ENCODE data around the gene CAPN9. TPM values are rescaled to one million over a fixed set of nuclear protein-coding genes. Genes with fewer than 3 reads are reported as not detected.

CAPN9 gene
- total and polyA plus RNA-seq, 2 experiments from 2014 or later, result 0.98 to 3.7 TPM

DNA sequence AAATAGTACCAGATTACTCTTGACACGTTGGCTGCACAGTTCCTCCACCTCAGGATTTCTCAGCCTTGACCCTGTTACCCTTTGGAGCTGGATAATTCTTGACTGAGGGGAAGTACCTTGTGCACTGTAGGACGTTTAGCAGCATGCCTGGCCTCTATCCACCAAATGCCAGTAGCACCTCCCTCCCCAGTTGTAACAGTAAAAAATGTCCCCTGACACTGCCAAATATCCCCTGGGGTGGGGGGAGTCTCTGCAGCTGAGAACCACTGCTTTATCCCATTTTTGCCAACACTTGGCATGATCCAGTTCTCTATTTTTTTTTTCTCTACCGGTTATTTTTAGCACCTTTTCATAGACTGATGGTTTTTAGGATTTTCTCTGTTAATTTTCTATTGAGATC, 87.1 kb downstream of the CAPN9 start:
- Histone ChIP-seq H3K36me3 (replicated peaks; ENCODE audit: insufficient read depth, low read depth) (no peaks in the 10 kb centered on the region), H3K4me2 (no peak overlapping the region), H3K9me2 (replicated peaks; ENCODE audit: insufficient read depth) (no peaks in the 10 kb centered on the region), H3K79me2 (no peaks in the 10 kb centered on the region), H2AFZ (no peak overlapping the region), H3K9me3 (ENCODE audit: low read depth) (no peaks in the 10 kb centered on the region), H3K4me3 (no peak overlapping the region), H3K4me1 (ENCODE audit: insufficient read depth) (no peaks in the 10 kb centered on the region), H4K20me1 (ENCODE audit: insufficient read depth, poor library complexity, severe bottlenecking) (no peaks in the 10 kb centered on the region), H3K27me3 (no peaks in the 10 kb centered on the region), H3K27ac (no peak overlapping the region)
- no peak for DNase-seq (ENCODE audit: low spot score)
- WGBS (ENCODE audit: low lambda C conversion rate, missing lambda C conversion rate), result 80% methylated on average over 3 of the region's 3 CpGs
- TF ChIP-seq CTCF (IDR thresholded peaks at IDR 0.05; ENCODE audit: poor library complexity) (no peak), EZH2 (IDR thresholded peaks at IDR 0.05; ENCODE audit: borderline replicate concordance) (no peak), EZH2phosphoT487 (IDR thresholded peaks at IDR 0.05; ENCODE audit: low read depth, severe bottlenecking, unreplicated experiment) (no peak)

- no peak overlapping the region for H3K4me2 ChIP-seq
- no peak overlapping the region for H2AFZ ChIP-seq
- H3K27me3 ChIP-seq, result no peaks in the 10 kb centered on the region
- no peak overlapping the region for H3K4me3 ChIP-seq
- H3K27ac ChIP-seq, result no peak overlapping the region
- no peaks in the 10 kb centered on the region for H3K4me1 ChIP-seq (ENCODE audit: insufficient read depth)
- H3K79me2 ChIP-seq, result no peaks in the 10 kb centered on the region
- no peaks in the 10 kb centered on the region for H3K36me3 ChIP-seq (replicated peaks; ENCODE audit: insufficient read depth, low read depth)
- no peak for TF ChIP-seq EZH2phosphoT487 (IDR thresholded peaks at IDR 0.05; ENCODE audit: low read depth, severe bottlenecking, unreplicated experiment)
- no peak for TF ChIP-seq EZH2 (IDR thresholded peaks at IDR 0.05; ENCODE audit: borderline replicate concordance)
- TF ChIP-seq CTCF (IDR thresholded peaks at IDR 0.05; ENCODE audit: poor library complexity), result no peak
- H3K9me2 ChIP-seq (replicated peaks; ENCODE audit: insufficient read depth), result no peaks in the 10 kb centered on the region
- 94% methylated on average over 5 of the region's 5 CpGs for WGBS (ENCODE audit: low lambda C conversion rate, missing lambda C conversion rate)
- no peak for DNase-seq (ENCODE audit: low spot score)
- no peaks in the 10 kb centered on the region for H3K9me3 ChIP-seq (ENCODE audit: low read depth)
- no peaks in the 10 kb centered on the region for H4K20me1 ChIP-seq (ENCODE audit: insufficient read depth, poor library complexity, severe bottlenecking)
Measured at GRCh38 chr1:230836347-230836746, 89.2 kb downstream of the CAPN9 start.

GRCh38 chr1:230836793-230837192, 89.6 kb downstream of the CAPN9 start:
- WGBS (ENCODE audit: low lambda C conversion rate, missing lambda C conversion rate), result 91% methylated on average over 5 of the region's 5 CpGs
- H4K20me1 ChIP-seq (ENCODE audit: insufficient read depth, poor library complexity, severe bottlenecking), result no peaks in the 10 kb centered on the region
- no peak overlapping the region for H3K4me3 ChIP-seq
- no peak for TF ChIP-seq CTCF (IDR thresholded peaks at IDR 0.05; ENCODE audit: poor library complexity)
- TF ChIP-seq EZH2 (IDR thresholded peaks at IDR 0.05; ENCODE audit: borderline replicate concordance), result no peak
- TF ChIP-seq EZH2phosphoT487 (IDR thresholded peaks at IDR 0.05; ENCODE audit: low read depth, severe bottlenecking, unreplicated experiment), result no peak
- H3K4me2 ChIP-seq, result no peak overlapping the region
- H3K4me1 ChIP-seq (ENCODE audit: insufficient read depth), result no peaks in the 10 kb centered on the region
- no peaks in the 10 kb centered on the region for H3K36me3 ChIP-seq (replicated peaks; ENCODE audit: insufficient read depth, low read depth)
- H3K27me3 ChIP-seq, result no peaks in the 10 kb centered on the region
- H3K79me2 ChIP-seq, result no peaks in the 10 kb centered on the region
- no peaks in the 10 kb centered on the region for H3K9me3 ChIP-seq (ENCODE audit: low read depth)
- DNase-seq (ENCODE audit: low spot score), result no peak
- H3K9me2 ChIP-seq (replicated peaks; ENCODE audit: insufficient read depth), result no peaks in the 10 kb centered on the region
- no peak overlapping the region for H2AFZ ChIP-seq
- H3K27ac ChIP-seq, result no peak overlapping the region

DNA sequence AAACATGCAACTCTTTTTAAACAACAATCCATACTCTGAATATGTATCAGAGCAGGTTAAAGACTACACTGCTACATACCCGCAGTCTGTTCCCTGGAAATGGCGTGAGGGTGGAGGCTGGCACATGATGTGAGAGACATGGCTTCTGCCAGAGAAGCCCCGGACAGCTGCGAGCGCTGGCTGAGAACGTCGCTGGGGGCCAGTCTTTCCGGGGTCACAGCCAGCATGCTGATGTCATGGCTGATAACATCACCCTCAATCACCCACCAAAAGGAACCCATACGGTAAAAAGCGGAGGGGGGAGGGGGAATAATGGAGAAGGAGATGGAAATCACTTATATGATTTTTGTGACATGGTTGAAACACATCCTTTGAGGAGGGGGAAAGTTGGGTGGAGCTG, 92.0 kb downstream of the CAPN9 start:
- no peaks in the 10 kb centered on the region for H3K27me3 ChIP-seq
- no peak for TF ChIP-seq EZH2 (IDR thresholded peaks at IDR 0.05; ENCODE audit: borderline replicate concordance)
- TF ChIP-seq CTCF (IDR thresholded peaks at IDR 0.05; ENCODE audit: poor library complexity), result no peak
- TF ChIP-seq EZH2phosphoT487 (IDR thresholded peaks at IDR 0.05; ENCODE audit: low read depth, severe bottlenecking, unreplicated experiment), result no peak
- no peak overlapping the region for H2AFZ ChIP-seq
- no peaks in the 10 kb centered on the region for H3K36me3 ChIP-seq (replicated peaks; ENCODE audit: insufficient read depth, low read depth)
- H3K9me3 ChIP-seq (ENCODE audit: low read depth), result no peaks in the 10 kb centered on the region
- no peaks in the 10 kb centered on the region for H4K20me1 ChIP-seq (ENCODE audit: insufficient read depth, poor library complexity, severe bottlenecking)
- H3K4me1 ChIP-seq (ENCODE audit: insufficient read depth), result no peaks in the 10 kb centered on the region
- 90% methylated on average over 10 of the region's 10 CpGs for WGBS (ENCODE audit: low lambda C conversion rate, missing lambda C conversion rate)
- DNase-seq (ENCODE audit: low spot score), result no peak
- H3K27ac ChIP-seq, result no peak overlapping the region
- no peaks in the 10 kb centered on the region for H3K9me2 ChIP-seq (replicated peaks; ENCODE audit: insufficient read depth)
- H3K4me2 ChIP-seq, result no peak overlapping the region
- H3K4me3 ChIP-seq, result no peak overlapping the region
- H3K79me2 ChIP-seq, result no peaks in the 10 kb centered on the region

Measured in hepatocyte (in vitro differentiated cells).